22Rv1 (cell line): ENCODE data around the gene API5.

Experiments
- CTCF ChIP-seq: fragments of 450-650 bp; IDR thresholded peaks from 2 replicates; pipeline ENCODE4 v1.5.1; 2017; ENCODE audit warnings: mild to moderate bottlenecking
- ZFX ChIP-seq: fragments of 450-650 bp; IDR thresholded peaks from 2 replicates; pipeline ENCODE4 v1.6.1; 2017; ENCODE audit warnings: antibody characterized with exemption, borderline replicate concordance

GRCh38 chr11:43381802-43382201 is 70.0 kb downstream of the API5 start:
- TF ChIP-seq CTCF = no peak
- no peak for TF ChIP-seq ZFX
